Psoas muscle (tissue), 8 donors: ENCODE measurements around the gene WDR44. TPM values are rescaled to one million over a fixed set of nuclear protein-coding genes. Genes with fewer than 3 reads are reported as not detected.
"Not testable (repeated sequence)": the region's sequence is repeated elsewhere in the genome, so short reads cannot be mapped to it uniquely, and the experiment has no call there.

ENCODE experiments used
- ATAC-seq, 4 donors: fragments of 200-7000 bp; cut with Tn5 transposase; one replicate each; pipeline ENCODE4 v1.9.1; 2020; ENCODE audit warnings: moderate library complexity in 3 of 4, mild to moderate bottlenecking in 2 of 4
- DNase-seq, 2 donors: peaks; one replicate each; pipeline ENCODE4 v3.0.0-alpha.2; 2020
- H3K27ac ChIP-seq: fragments of 200-600 bp; one replicate; pipeline ENCODE4 v1.8.0; 2022
- H3K27me3 ChIP-seq, 3 donors: fragments of 200-600 bp in 1 of 3; one replicate each; pipeline versions ENCODE4 v1.6.1 to v1.8.0; 2013 to 2022; ENCODE audit warnings: low read length in 2 of 3, mild to moderate bottlenecking in 2 of 3, moderate library complexity in 1 of 3; ENCODE audit not compliant: insufficient read depth in 3 of 3
- H3K36me3 ChIP-seq, 2 donors: fragments of 200-600 bp in 1 of 2; one replicate each; pipeline versions ENCODE4 v1.6.1 to v1.8.0; 2013 to 2022; ENCODE audit warnings: low read depth in 1 of 2, mild to moderate bottlenecking in 1 of 2, moderate library complexity in 1 of 2; ENCODE audit not compliant: insufficient read depth in 1 of 2
- H3K4me1 ChIP-seq: fragments of 200-600 bp; one replicate; pipeline ENCODE4 v1.8.0; 2022
- H3K4me3 ChIP-seq: fragments of 200-600 bp; one replicate; pipeline ENCODE4 v1.8.0; 2022; ENCODE audit warnings: mild to moderate bottlenecking
- H3K9me3 ChIP-seq: fragments of 200-600 bp; one replicate; pipeline ENCODE4 v1.8.0; 2022
- CTCF ChIP-seq: fragments of 200-600 bp; IDR thresholded peaks from one replicate; pipeline ENCODE4 v1.8.0; 2022; ENCODE audit warnings: antibody characterized with exemption
- WGBS, 3 donors: extraction: QIAGEN DNeasy Blood & Tissue Kit; methylation state at CpG; one replicate each; pipeline versions ENCODE4 v1.1.6 to v1.1.7; 2013; 5-methylcytosine and 5-hydroxymethylcytosine counted together
- intact Hi-C, 2 donors: fragments of 100-400 bp; cut with DNase I; formaldehyde crosslinking; loops; one replicate each; pipeline versions ENCODE4 v1.11.0 to v1.14.2; 2022
- polyA plus RNA-seq, 3 donors: library from polyadenylated mRNA; stranded (reverse); fragments of 200-250 nt; gene quantifications; one replicate each; pipeline ENCODE4 v1.2.3, GENCODE V29; 2013
- total RNA-seq, 4 donors: library from RNA; stranded (reverse); fragmentation: NEBNext Ultra II Directional in 2 of 4; extraction: Animal tissue kit (Norgen Biotek cat#: 25700) in 2 of 4; gene quantifications; one replicate each; pipeline versions ENCODE4 v1.2.1 to v1.2.4, GENCODE V29; 2021 to 2023
- donor health status: healthy with polysubstance abuse.
- donor health status: DM: no; HTN: no; CAD: no; lungs with moderate emphysema.
- donor health status: Bipolar disorder and iron deficiency.
- donor health status: healthy.
- donor health status: DM: yes; HTN: yes; CAD: no.
- donor health status: DM: no; HTN: no; CAD: no.
- donor health status: DM: no; HTN: no; CAD: no.
- donor health status: DM: yes; HTN: yes; CAD: no.

The WDR44 gene
- total and polyA plus RNA-seq, 7 donors, result 4.4 to 13.1 (median 9.6) TPM

GRCh38 chrX:118464501-118464900 lies 118.6 kb downstream of the WDR44 start:
- Histone ChIP-seq H3K27ac (no peak overlapping the region), H3K9me3 (no peaks in the 10 kb centered on the region), H3K4me3 (no peak overlapping the region), H3K36me3 (no peaks in the 10 kb centered on the region), H3K4me1 (no peaks in the 10 kb centered on the region), H3K27me3 (no peaks in the 10 kb centered on the region)
- no peak for TF ChIP-seq CTCF
- intact Hi-C loops, result no loop called here
- 57 to 69% (median 60%) methylated on average over 6 of the region's 6 CpGs for WGBS, 3 donors
- no peak for ATAC-seq
- DNase-seq, result no peak

GRCh38 chrX:118468122-118468521 lies 122.2 kb downstream of the WDR44 start:
- Histone ChIP-seq H3K36me3 (no peaks in the 10 kb centered on the region), H3K27me3 (no peaks in the 10 kb centered on the region), H3K4me3 (no peak overlapping the region), H3K9me3 (no peaks in the 10 kb centered on the region), H3K4me1 (no peaks in the 10 kb centered on the region), H3K27ac (no peak overlapping the region)
- no peak for TF ChIP-seq CTCF
- DNase-seq, result no peak
- intact Hi-C loops, result no loop called here
- no peak for ATAC-seq
- 59 to 73% (median 70%) methylated on average over 7 of the region's 7 CpGs for WGBS, 3 donors

- H3K9me3 ChIP-seq, H3K27me3 ChIP-seq, H3K4me3 ChIP-seq, H3K27ac ChIP-seq, ATAC-seq, H3K36me3 ChIP-seq, DNase-seq, H3K4me1 ChIP-seq, intact Hi-C loops: not testable (repeated sequence)
- WGBS, 3 donors, result 82 to 96% (median 93%) methylated on average over 5 of the region's 5 CpGs
Measured at GRCh38 chrX:118470721-118471347, 124.9 kb downstream of the WDR44 start.

- no peak for ATAC-seq
- Histone ChIP-seq H3K27ac (no peak overlapping the region), H3K4me3 (no peak overlapping the region), H3K9me3 (no peaks in the 10 kb centered on the region), H3K27me3 (no peaks in the 10 kb centered on the region), H3K36me3 (no peaks in the 10 kb centered on the region), H3K4me1 (no peaks in the 10 kb centered on the region)
- DNase-seq, result no peak
- WGBS, 3 donors, result 51 to 53% (median 53%) methylated on average over 6 of the region's 6 CpGs
- TF ChIP-seq CTCF, result no peak
- intact Hi-C loops, result no loop called here
Measured at GRCh38 chrX:118474586-118474985, 128.7 kb downstream of the WDR44 start.

- no peak overlapping the region for H3K4me3 ChIP-seq
- WGBS, 3 donors, result 75 to 91% (median 89%) methylated on average over 4 of the region's 4 CpGs
- no peak for DNase-seq
- no peak overlapping the region for H3K27ac ChIP-seq
- H3K36me3 ChIP-seq, result no peaks in the 10 kb centered on the region
- H3K9me3 ChIP-seq, result no peaks in the 10 kb centered on the region
- no peak for TF ChIP-seq CTCF
- no peaks in the 10 kb centered on the region for H3K4me1 ChIP-seq
- no peak for ATAC-seq
- intact Hi-C loops, result no loop called here
- no peaks in the 10 kb centered on the region for H3K27me3 ChIP-seq
Measured at GRCh38 chrX:118475903-118476302, 130.0 kb downstream of the WDR44 start.
